Caco-2 (cell line): ENCODE results near the gene CHID1. TPM values are rescaled to one million over a fixed set of nuclear protein-coding genes. Genes with fewer than 3 reads are reported as not detected.

Experiments used
- BruUV-seq: library from RNA; stranded (reverse); fragments of 400-500 nt; replicated peaks from 2 replicates; lab custom pipeline; 2021; lab: Mats Ljungman, UMichigan
- CTCF ChIA-PET: fragments of 300-600 bp; sonication (Branson Sonifier 250); formaldehyde crosslinking; loops from one replicate; lab custom pipeline; 2022; ENCODE audit warnings: antibody characterized with exemption; lab: Charles Lee
- POLR2A ChIA-PET: fragments of 300-600 bp; sonication (Branson Sonifier 250); formaldehyde crosslinking; loops from one replicate; lab custom pipeline; 2022; ENCODE audit warnings: antibody characterized with exemption; lab: Charles Lee
- DNase-seq, 2 experiments: peaks; one replicate each; pipeline versions ENCODE4 v3.0.0 to v3.0.0-alpha.2; 2020 to 2022
- H3K27me3 ChIP-seq: replicated peaks from 2 replicates; pipeline ENCODE4 v1.6.0; 2011; ENCODE audit warnings: low read length; ENCODE audit not compliant: control insufficient read depth, insufficient read depth
- H3K36me3 ChIP-seq: 2 replicates; pipeline ENCODE4 v1.5.1; 2011; ENCODE audit warnings: low read length; ENCODE audit not compliant: control insufficient read depth, insufficient read depth
- H3K4me1 ChIP-seq: fragments of 250-450 bp; sonication (Bioruptor Pico); 2 replicates; pipeline ENCODE4 v1.5.1; 2020; ENCODE audit warnings: mild to moderate bottlenecking
- H3K4me3 ChIP-seq: 2 replicates; pipeline ENCODE4 v1.5.1; 2011; ENCODE audit warnings: low read depth, mild to moderate bottlenecking, control low read depth, low read length
- H3K9me3 ChIP-seq: fragments of 250-450 bp; sonication (Bioruptor Pico); 2 replicates; pipeline ENCODE4 v1.5.1; 2020; ENCODE audit warnings: mild to moderate bottlenecking, moderate library complexity
- H3K27ac Mint-ChIP-seq: one replicate; pipeline ENCODE4 v1.8.0; 2022; ENCODE audit warnings: mixed read lengths; ENCODE audit not compliant: unreplicated experiment
- H3K27me3 Mint-ChIP-seq: one replicate; pipeline ENCODE4 v1.8.0; 2022; ENCODE audit warnings: mixed read lengths; ENCODE audit not compliant: insufficient read depth, unreplicated experiment
- H3K36me3 Mint-ChIP-seq: one replicate; pipeline ENCODE4 v1.8.0; 2022; ENCODE audit warnings: mild to moderate bottlenecking, mixed read lengths; ENCODE audit not compliant: insufficient read depth, unreplicated experiment
- H3K4me1 Mint-ChIP-seq: one replicate; pipeline ENCODE4 v1.8.0; 2022; ENCODE audit warnings: low read depth, mixed read lengths; ENCODE audit not compliant: unreplicated experiment
- H3K4me3 Mint-ChIP-seq: one replicate; pipeline ENCODE4 v1.8.0; 2022; ENCODE audit warnings: mild to moderate bottlenecking, moderate library complexity, mixed read lengths; ENCODE audit not compliant: unreplicated experiment
- H3K9me3 Mint-ChIP-seq: one replicate; pipeline ENCODE4 v1.8.0; 2022; ENCODE audit warnings: mixed read lengths; ENCODE audit not compliant: unreplicated experiment
- intact Hi-C: fragments of 100-400 bp; cut with micrococcal nuclease; formaldehyde crosslinking; loops from one replicate; pipeline ENCODE4 v1.10.0; 2022; ENCODE audit not compliant: unreplicated experiment
- total RNA-seq: library from RNA; stranded (reverse); gene quantifications from 2 replicates; pipeline ENCODE4 v1.2.3, GENCODE V29; 2022
- TF ChIP-seq, protein P1 (sequence below), 2 experiments: fragments of 200-600 bp in 1 of 2; IDR thresholded peaks; 1 replicate in 1 of 2; 2 replicates in 1 of 2; pipeline versions ENCODE4 v1.5.1 to v1.8.0; 2011 to 2022; ENCODE audit warnings: antibody characterized with exemption in 1 of 2, control low read depth in 1 of 2, inconsistent platforms in 1 of 2, low read depth in 1 of 2, low read length in 1 of 2, mild to moderate bottlenecking in 1 of 2, moderate library complexity in 1 of 2; ENCODE audit not compliant: insufficient read depth in 1 of 2, severe bottlenecking in 1 of 2, unreplicated experiment in 1 of 2

Gene CHID1
- total RNA-seq, 1 experiment from 2014 or later = 180 TPM

GRCh38 chr11:875769-876301 lies 34.8 kb downstream of the CHID1 start:
- CTCF ChIA-PET = no interaction called here
- no peaks in the 10 kb centered on the region for H3K4me1 Mint-ChIP-seq
- POLR2A ChIA-PET = no interaction called here
- H3K36me3 Mint-ChIP-seq = peaks cover 59% of the 10 kb centered on the region
- H3K27me3 ChIP-seq = no peaks in the 10 kb centered on the region
- TF ChIP-seq, protein P1, sequence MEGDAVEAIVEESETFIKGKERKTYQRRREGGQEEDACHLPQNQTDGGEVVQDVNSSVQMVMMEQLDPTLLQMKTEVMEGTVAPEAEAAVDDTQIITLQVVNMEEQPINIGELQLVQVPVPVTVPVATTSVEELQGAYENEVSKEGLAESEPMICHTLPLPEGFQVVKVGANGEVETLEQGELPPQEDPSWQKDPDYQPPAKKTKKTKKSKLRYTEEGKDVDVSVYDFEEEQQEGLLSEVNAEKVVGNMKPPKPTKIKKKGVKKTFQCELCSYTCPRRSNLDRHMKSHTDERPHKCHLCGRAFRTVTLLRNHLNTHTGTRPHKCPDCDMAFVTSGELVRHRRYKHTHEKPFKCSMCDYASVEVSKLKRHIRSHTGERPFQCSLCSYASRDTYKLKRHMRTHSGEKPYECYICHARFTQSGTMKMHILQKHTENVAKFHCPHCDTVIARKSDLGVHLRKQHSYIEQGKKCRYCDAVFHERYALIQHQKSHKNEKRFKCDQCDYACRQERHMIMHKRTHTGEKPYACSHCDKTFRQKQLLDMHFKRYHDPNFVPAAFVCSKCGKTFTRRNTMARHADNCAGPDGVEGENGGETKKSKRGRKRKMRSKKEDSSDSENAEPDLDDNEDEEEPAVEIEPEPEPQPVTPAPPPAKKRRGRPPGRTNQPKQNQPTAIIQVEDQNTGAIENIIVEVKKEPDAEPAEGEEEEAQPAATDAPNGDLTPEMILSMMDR (IDR thresholded peaks at IDR 0.05; ENCODE audit: insufficient read depth in 1 of 2, low read depth in 1 of 2, low read length in 1 of 2, severe bottlenecking in 1 of 2, unreplicated experiment in 1 of 2) = no peak
- DNase-seq = no peak
- no peak overlapping the region for H3K27ac Mint-ChIP-seq
- H3K9me3 Mint-ChIP-seq = no peaks in the 10 kb centered on the region
- H3K27me3 Mint-ChIP-seq = no peaks in the 10 kb centered on the region
- peaks cover 1% of the 10 kb centered on the region; the same call in 1 of the 2 replicates for H3K36me3 ChIP-seq
- intact Hi-C loops = no loop called here
- no peaks in the 10 kb centered on the region for H3K4me1 ChIP-seq
- no TSS peak for BruUV-seq
- H3K4me3 ChIP-seq = no peak overlapping the region
- H3K4me3 Mint-ChIP-seq = no peak overlapping the region
- no peaks in the 10 kb centered on the region for H3K9me3 ChIP-seq

- no peaks in the 10 kb centered on the region for H3K4me1 ChIP-seq
- H3K27me3 Mint-ChIP-seq = no peaks in the 10 kb centered on the region
- no peaks in the 10 kb centered on the region for H3K9me3 Mint-ChIP-seq
- CTCF ChIA-PET = interaction anchor here (0.6 kb wide), 1 partner anchor 31 kb away, joined by 3 read pairs; no protein-coding TSS in a partner anchor
- BruUV-seq = no TSS peak
- intact Hi-C loops = no loop called here
- TF ChIP-seq, protein P1 (IDR thresholded peaks at IDR 0.05; ENCODE audit: insufficient read depth in 1 of 2, low read depth in 1 of 2, low read length in 1 of 2, severe bottlenecking in 1 of 2, unreplicated experiment in 1 of 2) = no peak
- H3K4me1 Mint-ChIP-seq = no peaks in the 10 kb centered on the region
- H3K27ac Mint-ChIP-seq = no peak overlapping the region
- POLR2A ChIA-PET = no interaction called here
- H3K27me3 ChIP-seq = no peaks in the 10 kb centered on the region
- no peak overlapping the region for H3K4me3 Mint-ChIP-seq
- H3K9me3 ChIP-seq = no peaks in the 10 kb centered on the region
- peaks cover 1% of the 10 kb centered on the region; the same call in 1 of the 2 replicates for H3K36me3 ChIP-seq
- H3K36me3 Mint-ChIP-seq = peaks cover 59% of the 10 kb centered on the region
- H3K4me3 ChIP-seq = no peak overlapping the region
- DNase-seq = no peak
Observed at GRCh38 chr11:875203-875602, 35.4 kb downstream of the CHID1 start.

GRCh38 chr11:873706-874105 lies 36.9 kb downstream of the CHID1 start:
- no peak for DNase-seq
- no peaks in the 10 kb centered on the region for H3K4me1 Mint-ChIP-seq
- no peak overlapping the region for H3K4me3 ChIP-seq
- no peaks in the 10 kb centered on the region for H3K9me3 Mint-ChIP-seq
- no peak overlapping the region for H3K27ac Mint-ChIP-seq
- POLR2A ChIA-PET = no interaction called here
- H3K4me1 ChIP-seq = no peaks in the 10 kb centered on the region
- no peaks in the 10 kb centered on the region for H3K27me3 ChIP-seq
- BruUV-seq = no TSS peak
- H3K4me3 Mint-ChIP-seq = peak overlapping the region; percentile 17
- H3K36me3 Mint-ChIP-seq = peaks cover 64% of the 10 kb centered on the region
- H3K27me3 Mint-ChIP-seq = no peaks in the 10 kb centered on the region
- no peaks in the 10 kb centered on the region for H3K9me3 ChIP-seq
- intact Hi-C loops = no loop called here
- peaks cover 1% of the 10 kb centered on the region; the same call in 1 of the 2 replicates for H3K36me3 ChIP-seq
- CTCF ChIA-PET = no interaction called here
- TF ChIP-seq, protein P1 (IDR thresholded peaks at IDR 0.05; ENCODE audit: insufficient read depth in 1 of 2, low read depth in 1 of 2, low read length in 1 of 2, severe bottlenecking in 1 of 2, unreplicated experiment in 1 of 2) = no peak
